ENCODE data around the gene TBC1D7. TPM values are rescaled to one million over a fixed set of nuclear protein-coding genes. Genes with fewer than 3 reads are reported as not detected.

TBC1D7 gene
- total RNA-seq, 1 donor from 2014 or later, result 40.2 TPM

GRCh38 chr6:13369591-13369990 is 41.3 kb upstream of the TBC1D7 start:
- H3K4me3 ChIP-seq, result no peak overlapping the region
- no peak for DNase-seq
- no peaks in the 10 kb centered on the region for H3K27me3 ChIP-seq (ENCODE audit: low read depth)
- intact Hi-C loops (cut with micrococcal nuclease), result no loop called here
- H3K4me1 ChIP-seq, result peaks cover 69% of the 10 kb centered on the region
- no peak for TF ChIP-seq CTCF (IDR thresholded peaks at IDR 0.05; ENCODE audit: borderline replicate concordance)
- peaks cover 13% of the 10 kb centered on the region for H3K36me3 ChIP-seq
- no peak overlapping the region for H3K27ac ChIP-seq (replicated peaks)
- no peaks in the 10 kb centered on the region for H3K9me3 ChIP-seq (replicated peaks)

GRCh38 chr6:13368731-13369115 is 40.4 kb upstream of the TBC1D7 start:
- H3K9me3 ChIP-seq (replicated peaks), result no peaks in the 10 kb centered on the region
- peak overlapping the region; percentile 16 for H3K27ac ChIP-seq (replicated peaks)
- intact Hi-C loops (cut with micrococcal nuclease), result no loop called here
- no peaks in the 10 kb centered on the region for H3K27me3 ChIP-seq (ENCODE audit: low read depth)
- DNase-seq, result no peak
- peaks cover 18% of the 10 kb centered on the region for H3K36me3 ChIP-seq
- no peak for TF ChIP-seq CTCF (IDR thresholded peaks at IDR 0.05; ENCODE audit: borderline replicate concordance)
- peaks cover 75% of the 10 kb centered on the region for H3K4me1 ChIP-seq
- H3K4me3 ChIP-seq, result no peak overlapping the region

- Histone ChIP-seq H3K27ac (replicated peaks) (peak overlapping the region; percentile 16), H3K36me3 (peaks cover 18% of the 10 kb centered on the region)
Observed at GRCh38 chr6:13368079-13368730, 39.9 kb upstream of the TBC1D7 start.

GRCh38 chr6:13367396-13367795 is 39.1 kb upstream of the TBC1D7 start:
- DNase-seq, result no peak
- peak overlapping the region; percentile 16 for H3K27ac ChIP-seq (replicated peaks)
- no peaks in the 10 kb centered on the region for H3K9me3 ChIP-seq (replicated peaks)
- H3K27me3 ChIP-seq (ENCODE audit: low read depth), result no peaks in the 10 kb centered on the region
- no peak overlapping the region for H3K4me3 ChIP-seq
- intact Hi-C loops (cut with micrococcal nuclease), result no loop called here
- H3K4me1 ChIP-seq, result peaks cover 76% of the 10 kb centered on the region
- peaks cover 18% of the 10 kb centered on the region for H3K36me3 ChIP-seq
- TF ChIP-seq CTCF (IDR thresholded peaks at IDR 0.05; ENCODE audit: borderline replicate concordance), result no peak

More at GRCh38 chr6:13368079-13368730, 39.9 kb upstream of the TBC1D7 start:
- intact Hi-C loops (cut with micrococcal nuclease), result no loop called here
- DNase-seq, result no peak
- H3K27me3 ChIP-seq (ENCODE audit: low read depth), result no peaks in the 10 kb centered on the region
- TF ChIP-seq CTCF (IDR thresholded peaks at IDR 0.05; ENCODE audit: borderline replicate concordance), result no peak
- H3K9me3 ChIP-seq (replicated peaks), result no peaks in the 10 kb centered on the region
- peaks cover 77% of the 10 kb centered on the region for H3K4me1 ChIP-seq
- H3K4me3 ChIP-seq, result no peak overlapping the region

GRCh38 chr6:13365320-13365719 is 37.0 kb upstream of the TBC1D7 start:
- Histone ChIP-seq H3K4me1 (peaks cover 80% of the 10 kb centered on the region), H3K27ac (replicated peaks) (no peak overlapping the region), H3K36me3 (peaks cover 18% of the 10 kb centered on the region), H3K27me3 (ENCODE audit: low read depth) (no peaks in the 10 kb centered on the region), H3K4me3 (no peak overlapping the region), H3K9me3 (replicated peaks) (no peaks in the 10 kb centered on the region)
- DNase-seq, result no peak
- intact Hi-C loops (cut with micrococcal nuclease), result no loop called here
- no peak for TF ChIP-seq CTCF (IDR thresholded peaks at IDR 0.05; ENCODE audit: borderline replicate concordance)
